ENCODE results near the gene CPT1A. TPM values are rescaled to one million over a fixed set of nuclear protein-coding genes. Genes with fewer than 3 reads are reported as not detected.

The CPT1A gene
- total and polyA plus RNA-seq, 10 of the 15 experiments (the other 5 are each of a cell fraction or from before 2014, with no cell fraction given): 1.1 to 17.5 (median 6.0) TPM

DNA sequence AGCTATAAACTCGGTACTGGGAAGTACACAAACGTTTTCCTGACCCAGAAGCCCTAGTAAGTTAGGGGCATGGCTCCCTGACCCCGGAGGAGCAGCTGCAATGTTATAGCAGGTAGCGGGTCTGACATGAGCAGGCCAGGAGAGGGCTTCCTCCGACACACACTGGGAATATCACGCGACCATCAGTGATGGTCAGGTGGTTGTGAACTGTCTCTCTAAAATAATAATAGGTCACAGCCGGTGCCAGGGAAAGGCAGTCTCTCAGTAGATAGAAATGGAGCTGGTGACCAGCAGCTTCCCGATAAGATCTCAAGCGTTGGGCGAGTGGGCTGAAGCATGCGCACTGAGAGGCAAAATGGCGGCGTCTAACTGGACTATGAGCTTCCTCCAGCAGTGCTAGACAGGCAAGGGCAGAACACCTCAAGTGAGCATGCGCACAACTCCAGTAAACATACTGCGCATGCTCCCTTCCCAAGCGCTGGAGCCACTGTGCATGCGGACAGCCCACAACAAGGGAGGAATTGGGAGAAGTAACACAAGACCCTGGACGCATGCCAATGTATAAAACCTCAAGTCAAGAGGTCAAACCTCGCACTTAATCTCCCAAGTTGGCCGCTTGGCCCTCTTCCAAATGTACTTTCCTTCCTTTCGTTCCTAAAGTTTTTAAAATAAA, 68.1 kb downstream of the CPT1A start:
- in situ Hi-C loops (cut with MboI): no loop called here
- no peaks in the 10 kb centered on the region for H4K20me1 ChIP-seq (ENCODE audit: control insufficient read depth, insufficient read depth)
- H3K4me2 ChIP-seq (ENCODE audit: control insufficient read depth, insufficient read depth): no peak overlapping the region
- no TSS peak for BruUV-seq (replicated peaks)
- WGBS (ENCODE audit: insufficient coverage, insufficient replicate concordance, low lambda C conversion rate, missing lambda C conversion rate): 92% methylated on average over 22 of the region's 22 CpGs
- RAD21 ChIA-PET (ENCODE audit: unreplicated experiment): no interaction called here
- POLR2A ChIA-PET: no interaction called here
- no peak overlapping the region for H2AFZ ChIP-seq (ENCODE audit: control insufficient read depth, low read depth, low read length)
- H3K9me3 ChIP-seq (replicated peaks; ENCODE audit: control insufficient read depth, insufficient read depth, low read length): no peaks in the 10 kb centered on the region
- no peak overlapping the region for H3K4me3 ChIP-seq
- no peak for ATAC-seq
- no peak overlapping the region for H3K27ac ChIP-seq (ENCODE audit: control insufficient read depth, insufficient read depth)
- DNase-seq (ENCODE audit: low read depth, low spot score): no peak
- H3K79me2 ChIP-seq (ENCODE audit: control insufficient read depth, insufficient read depth, low read length): no peaks in the 10 kb centered on the region
- H3K36me3 ChIP-seq (ENCODE audit: control insufficient read depth in 2 of 2, insufficient read depth in 2 of 2, low read length in 1 of 2): peaks cover 0 to 3% of the 10 kb centered on the region in 2 experiments; a peak in 2 of 4 replicates
- H3K4me1 ChIP-seq (ENCODE audit: control insufficient read depth, insufficient read depth, low read length): no peaks in the 10 kb centered on the region
- no peak for FAIRE-seq
- intact Hi-C loops (cut with micrococcal nuclease; ENCODE audit: unreplicated experiment): no loop called here
- no peak overlapping the region for H3K9ac ChIP-seq (ENCODE audit: control insufficient read depth, insufficient read depth, low read length)
- no peaks in the 10 kb centered on the region for H3K27me3 ChIP-seq (replicated peaks in 1 of 2; ENCODE audit: control insufficient read depth in 2 of 2, insufficient read depth in 2 of 2, low read length in 1 of 2)
- CTCF ChIA-PET: no interaction called here
- SMC1A ChIA-PET (ENCODE audit: uncharacterized antibody, unreplicated experiment): no interaction called here
- no peak for TF ChIP-seq RAD21 (IDR thresholded peaks at IDR 0.05; ENCODE audit: insufficient read depth, low read depth, low read length)
- TF ChIP-seq, protein P1, sequence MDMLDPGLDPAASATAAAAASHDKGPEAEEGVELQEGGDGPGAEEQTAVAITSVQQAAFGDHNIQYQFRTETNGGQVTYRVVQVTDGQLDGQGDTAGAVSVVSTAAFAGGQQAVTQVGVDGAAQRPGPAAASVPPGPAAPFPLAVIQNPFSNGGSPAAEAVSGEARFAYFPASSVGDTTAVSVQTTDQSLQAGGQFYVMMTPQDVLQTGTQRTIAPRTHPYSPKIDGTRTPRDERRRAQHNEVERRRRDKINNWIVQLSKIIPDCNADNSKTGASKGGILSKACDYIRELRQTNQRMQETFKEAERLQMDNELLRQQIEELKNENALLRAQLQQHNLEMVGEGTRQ (IDR thresholded peaks at IDR 0.05; ENCODE audit: borderline replicate concordance, low read depth, low read length): no peak
- no peak for TF ChIP-seq SIX5 (IDR thresholded peaks at IDR 0.05; ENCODE audit: low read depth, low read length, severe bottlenecking)
- TF ChIP-seq RELA (IDR thresholded peaks at IDR 0.05; ENCODE audit: borderline replicate concordance, partially characterized antibody): no peak
- no peak for TF ChIP-seq NR2C1 (IDR thresholded peaks at IDR 0.05)
- TF ChIP-seq, protein P2, sequence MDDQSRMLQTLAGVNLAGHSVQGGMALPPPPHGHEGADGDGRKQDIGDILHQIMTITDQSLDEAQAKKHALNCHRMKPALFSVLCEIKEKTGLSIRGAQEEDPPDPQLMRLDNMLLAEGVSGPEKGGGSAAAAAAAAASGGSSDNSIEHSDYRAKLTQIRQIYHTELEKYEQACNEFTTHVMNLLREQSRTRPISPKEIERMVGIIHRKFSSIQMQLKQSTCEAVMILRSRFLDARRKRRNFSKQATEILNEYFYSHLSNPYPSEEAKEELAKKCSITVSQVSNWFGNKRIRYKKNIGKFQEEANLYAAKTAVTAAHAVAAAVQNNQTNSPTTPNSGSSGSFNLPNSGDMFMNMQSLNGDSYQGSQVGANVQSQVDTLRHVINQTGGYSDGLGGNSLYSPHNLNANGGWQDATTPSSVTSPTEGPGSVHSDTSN (IDR thresholded peaks at IDR 0.05; ENCODE audit: insufficient replicate concordance, low read depth, low read length): no peak
- no peak for TF ChIP-seq TBL1XR1 (IDR thresholded peaks at IDR 0.05; ENCODE audit: low read depth, low read length)
- no peak for TF ChIP-seq RCOR1 (conservative IDR thresholded peaks at IDR 0.05; ENCODE audit: low read depth, low read length)
- TF ChIP-seq, protein P3, sequence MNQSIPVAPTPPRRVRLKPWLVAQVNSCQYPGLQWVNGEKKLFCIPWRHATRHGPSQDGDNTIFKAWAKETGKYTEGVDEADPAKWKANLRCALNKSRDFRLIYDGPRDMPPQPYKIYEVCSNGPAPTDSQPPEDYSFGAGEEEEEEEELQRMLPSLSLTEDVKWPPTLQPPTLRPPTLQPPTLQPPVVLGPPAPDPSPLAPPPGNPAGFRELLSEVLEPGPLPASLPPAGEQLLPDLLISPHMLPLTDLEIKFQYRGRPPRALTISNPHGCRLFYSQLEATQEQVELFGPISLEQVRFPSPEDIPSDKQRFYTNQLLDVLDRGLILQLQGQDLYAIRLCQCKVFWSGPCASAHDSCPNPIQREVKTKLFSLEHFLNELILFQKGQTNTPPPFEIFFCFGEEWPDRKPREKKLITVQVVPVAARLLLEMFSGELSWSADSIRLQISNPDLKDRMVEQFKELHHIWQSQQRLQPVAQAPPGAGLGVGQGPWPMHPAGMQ (IDR thresholded peaks at IDR 0.05; ENCODE audit: borderline replicate concordance): no peak
- no peak for TF ChIP-seq BHLHE40 (IDR thresholded peaks at IDR 0.05; ENCODE audit: borderline replicate concordance in 1 of 2, low read depth in 2 of 2, low read length in 1 of 2)
- TF ChIP-seq, protein P4, sequence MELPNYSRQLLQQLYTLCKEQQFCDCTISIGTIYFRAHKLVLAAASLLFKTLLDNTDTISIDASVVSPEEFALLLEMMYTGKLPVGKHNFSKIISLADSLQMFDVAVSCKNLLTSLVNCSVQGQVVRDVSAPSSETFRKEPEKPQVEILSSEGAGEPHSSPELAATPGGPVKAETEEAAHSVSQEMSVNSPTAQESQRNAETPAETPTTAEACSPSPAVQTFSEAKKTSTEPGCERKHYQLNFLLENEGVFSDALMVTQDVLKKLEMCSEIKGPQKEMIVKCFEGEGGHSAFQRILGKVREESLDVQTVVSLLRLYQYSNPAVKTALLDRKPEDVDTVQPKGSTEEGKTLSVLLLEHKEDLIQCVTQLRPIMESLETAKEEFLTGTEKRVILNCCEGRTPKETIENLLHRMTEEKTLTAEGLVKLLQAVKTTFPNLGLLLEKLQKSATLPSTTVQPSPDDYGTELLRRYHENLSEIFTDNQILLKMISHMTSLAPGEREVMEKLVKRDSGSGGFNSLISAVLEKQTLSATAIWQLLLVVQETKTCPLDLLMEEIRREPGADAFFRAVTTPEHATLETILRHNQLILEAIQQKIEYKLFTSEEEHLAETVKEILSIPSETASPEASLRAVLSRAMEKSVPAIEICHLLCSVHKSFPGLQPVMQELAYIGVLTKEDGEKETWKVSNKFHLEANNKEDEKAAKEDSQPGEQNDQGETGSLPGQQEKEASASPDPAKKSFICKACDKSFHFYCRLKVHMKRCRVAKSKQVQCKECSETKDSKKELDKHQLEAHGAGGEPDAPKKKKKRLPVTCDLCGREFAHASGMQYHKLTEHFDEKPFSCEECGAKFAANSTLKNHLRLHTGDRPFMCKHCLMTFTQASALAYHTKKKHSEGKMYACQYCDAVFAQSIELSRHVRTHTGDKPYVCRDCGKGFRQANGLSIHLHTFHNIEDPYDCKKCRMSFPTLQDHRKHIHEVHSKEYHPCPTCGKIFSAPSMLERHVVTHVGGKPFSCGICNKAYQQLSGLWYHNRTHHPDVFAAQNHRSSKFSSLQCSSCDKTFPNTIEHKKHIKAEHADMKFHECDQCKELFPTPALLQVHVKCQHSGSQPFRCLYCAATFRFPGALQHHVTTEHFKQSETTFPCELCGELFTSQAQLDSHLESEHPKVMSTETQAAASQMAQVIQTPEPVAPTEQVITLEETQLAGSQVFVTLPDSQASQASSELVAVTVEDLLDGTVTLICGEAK (IDR thresholded peaks at IDR 0.05; ENCODE audit: borderline replicate concordance): no peak
- TF ChIP-seq ASH2L (IDR thresholded peaks at IDR 0.05; ENCODE audit: borderline replicate concordance, low read depth): no peak
- TF ChIP-seq ZNF207 (IDR thresholded peaks at IDR 0.05; ENCODE audit: borderline replicate concordance): no peak
- no peak for TF ChIP-seq SMAD5 (IDR thresholded peaks at IDR 0.05; ENCODE audit: low read depth)
- no peak for TF ChIP-seq EGR1 (IDR thresholded peaks at IDR 0.05; ENCODE audit: borderline replicate concordance in 1 of 2, low read depth in 2 of 2, low read length in 2 of 2)
- TF ChIP-seq POLR2AphosphoS5 (IDR thresholded peaks at IDR 0.05; ENCODE audit: low read length): no peak
